Activated T-cell treated with anti-CD3 and anti-CD28 coated beads, Interleukin-2, amount 50 U/mL, for 48 hours (primary cell): Measurements from ENCODE around the gene OLFM2.
A peak's percentile ranks its signal among the peaks of the same experiment; 100 is the strongest.

Source experiments
- DNase-seq, 2 experiments: peaks; one replicate each; pipeline ENCODE4 v3.0.0-alpha.2; 2020

The OLFM2 gene

GRCh38 chr19:9903336-9903735, 33.0 kb downstream of the OLFM2 start:
- no peak for DNase-seq

- no peak for DNase-seq
Measured at GRCh38 chr19:9901642-9902041, 34.7 kb downstream of the OLFM2 start.

- DNase-seq, result no peak
Measured at GRCh38 chr19:9901020-9901419, 35.3 kb downstream of the OLFM2 start.

- no peak for DNase-seq
Measured at GRCh38 chr19:9891609-9892373, 44.5 kb downstream of the OLFM2 start.

GRCh38 chr19:9885077-9885552, 51.2 kb downstream of the OLFM2 start:
- no peak for DNase-seq

- no peak for DNase-seq
Measured at GRCh38 chr19:9883764-9884163, 52.6 kb downstream of the OLFM2 start.

GRCh38 chr19:9883231-9883758, 53.0 kb downstream of the OLFM2 start:
- no peak for DNase-seq

- DNase-seq, result no peak
Measured at GRCh38 chr19:9881720-9882119, 54.6 kb downstream of the OLFM2 start.

GRCh38 chr19:9878511-9879196, 57.7 kb downstream of the OLFM2 start:
- DNase-seq, result no peak

GRCh38 chr19:9877780-9878510, 58.4 kb downstream of the OLFM2 start:
- no peak for DNase-seq

GRCh38 chr19:9875796-9876195, 60.5 kb downstream of the OLFM2 start:
- no peak for DNase-seq

GRCh38 chr19:9875031-9875627, 61.2 kb downstream of the OLFM2 start:
- no peak for DNase-seq

- DNase-seq, result no peak
Measured at GRCh38 chr19:9872618-9873242, 63.6 kb downstream of the OLFM2 start.

GRCh38 chr19:9871626-9872338, 64.5 kb downstream of the OLFM2 start:
- no peak for DNase-seq

GRCh38 chr19:9868983-9869617, 67.2 kb downstream of the OLFM2 start:
- no peak for DNase-seq

GRCh38 chr19:9865732-9866501, 70.4 kb downstream of the OLFM2 start:
- no peak for DNase-seq

GRCh38 chr19:9863759-9864158, 72.6 kb downstream of the OLFM2 start:
- peak in 1 of 2 experiments; percentile 37 for DNase-seq

GRCh38 chr19:9862938-9863337, 73.4 kb downstream of the OLFM2 start:
- peak; percentile 35 to 40 for DNase-seq

- no peak for DNase-seq
Measured at GRCh38 chr19:9861503-9861902, 74.8 kb downstream of the OLFM2 start.

- DNase-seq, result no peak
Measured at GRCh38 chr19:9860407-9860806, 75.9 kb downstream of the OLFM2 start.
